Uterus (tissue), 4 donors: Measurements from ENCODE around the gene IGFBP3. TPM values are rescaled to one million over a fixed set of nuclear protein-coding genes. Genes with fewer than 3 reads are reported as not detected.

Experiments
- DNase-seq, 2 donors: peaks; one replicate each; pipeline ENCODE4 v3.0.0-alpha.2; 2019 to 2020
- H3K27ac ChIP-seq, 2 donors: fragments of 200-600 bp; sonication (generic); 1 replicate in 1 of 2; 2 replicates in 1 of 2; pipeline ENCODE4 v1.5.1; 2016 to 2018
- H3K27me3 ChIP-seq, 2 donors: fragments of 200-600 bp; sonication (generic); one replicate each; pipeline ENCODE4 v1.5.1; 2018 to 2019; ENCODE audit warnings: control low read depth in 1 of 2
- H3K36me3 ChIP-seq, 2 donors: fragments of 200-600 bp; sonication (generic); one replicate each; pipeline ENCODE4 v1.5.1; 2019; ENCODE audit warnings: control low read depth in 1 of 2
- H3K4me1 ChIP-seq, 2 donors: fragments of 200-600 bp; sonication (generic); one replicate each; pipeline ENCODE4 v1.5.1; 2018 to 2019; ENCODE audit warnings: control low read depth in 1 of 2
- H3K4me3 ChIP-seq, 2 donors: fragments of 200-600 bp; sonication (generic); 1 replicate in 1 of 2; 2 replicates in 1 of 2; pipeline ENCODE4 v1.5.1; 2018 to 2019; ENCODE audit warnings: mild to moderate bottlenecking in 1 of 2
- H3K9me3 ChIP-seq, 2 donors: fragments of 200-600 bp; sonication (generic); one replicate each; pipeline ENCODE4 v1.5.1; 2019; ENCODE audit warnings: control low read depth in 1 of 2
- CTCF ChIP-seq, 4 experiments: fragments of 200-600 bp in 2 of 4; fragments of 450-650 bp in 2 of 4; sonication (generic) in 2 of 4; IDR thresholded peaks; one replicate each; pipeline ENCODE4 v1.5.1; 2016 to 2019; ENCODE audit warnings: antibody characterized with exemption in 4 of 4, mild to moderate bottlenecking in 2 of 4, moderate library complexity in 1 of 4
- POLR2A ChIP-seq, 2 donors: fragments of 450-650 bp; IDR thresholded peaks; one replicate each; pipeline ENCODE4 v1.6.1; 2016; ENCODE audit warnings: antibody characterized with exemption in 2 of 2, mild to moderate bottlenecking in 1 of 2, moderate library complexity in 1 of 2
- intact Hi-C: fragments of 100-400 bp; cut with DNase I; formaldehyde crosslinking; loops from one replicate; pipeline ENCODE4 v1.15.1; 2023; ENCODE audit warnings: low total_unique reads
- total RNA-seq, 4 donors: library from RNA; depleted of rRNA in 3 of 4; stranded (reverse); fragments of >200 nt in 3 of 4; gene quantifications; one replicate each; pipeline versions ENCODE4 v1.1.0 to v1.2.4, GENCODE V29; 2014 to 2023
- donor health status: DM: yes; HTN: yes; CAD: no.

Gene IGFBP3
- total RNA-seq, 4 donors from 2014 or later: 202 to 345 (median 319) TPM

GRCh38 chr7:45915606-45916005 is 5.5 kb downstream of the IGFBP3 start:
- Histone ChIP-seq H3K27ac (no peak overlapping the region), H3K9me3 (no peaks in the 10 kb centered on the region), H3K4me3 (no peak overlapping the region), H3K4me1 (peaks cover 0 to 4% of the 10 kb centered on the region in 2 donors), H3K27me3 (no peaks in the 10 kb centered on the region), H3K36me3 (no peaks in the 10 kb centered on the region)
- no peak for TF ChIP-seq CTCF (IDR thresholded peaks at IDR 0.05)
- no peak for TF ChIP-seq POLR2A (IDR thresholded peaks at IDR 0.05)
- intact Hi-C loops: loop anchor here (5.0 to 10.0 kb wide), 3 partner anchors 1187 to 1899 kb away; no protein-coding TSS in a partner anchor
- DNase-seq: no peak

GRCh38 chr7:45914911-45915310 is 6.2 kb downstream of the IGFBP3 start:
- Histone ChIP-seq H3K4me1 (peaks cover 0 to 4% of the 10 kb centered on the region in 2 donors), H3K4me3 (no peak overlapping the region), H3K9me3 (no peaks in the 10 kb centered on the region), H3K27me3 (no peaks in the 10 kb centered on the region), H3K27ac (no peak overlapping the region), H3K36me3 (no peaks in the 10 kb centered on the region)
- no peak for DNase-seq
- TF ChIP-seq CTCF (IDR thresholded peaks at IDR 0.05) (no peak), POLR2A (IDR thresholded peaks at IDR 0.05) (no peak)
- intact Hi-C loops: loop anchor here (5.0 to 10.0 kb wide), 3 partner anchors 1187 to 1900 kb away; no protein-coding TSS in a partner anchor

- intact Hi-C loops: loop anchor here (10.0 kb wide), 2 partner anchors 1342 to 1902 kb away; no protein-coding TSS in a partner anchor
- TF ChIP-seq CTCF (IDR thresholded peaks at IDR 0.05) (no peak), POLR2A (IDR thresholded peaks at IDR 0.05) (no peak)
Measured at GRCh38 chr7:45912972-45913371, 8.1 kb downstream of the IGFBP3 start.

GRCh38 chr7:45911311-45911710 is 9.8 kb downstream of the IGFBP3 start:
- intact Hi-C loops: loop anchor here (10.0 kb wide), 2 partner anchors 1343 to 1903 kb away; no protein-coding TSS in a partner anchor
- no peak for DNase-seq
- TF ChIP-seq CTCF (IDR thresholded peaks at IDR 0.05) (no peak), POLR2A (IDR thresholded peaks at IDR 0.05) (no peak)

More at GRCh38 chr7:45912972-45913371, 8.1 kb downstream of the IGFBP3 start:
- Histone ChIP-seq H3K36me3 (no peaks in the 10 kb centered on the region), H3K4me3 (no peak overlapping the region), H3K9me3 (no peaks in the 10 kb centered on the region), H3K4me1 (peaks cover 0 to 4% of the 10 kb centered on the region in 2 donors), H3K27ac (no peak overlapping the region), H3K27me3 (no peaks in the 10 kb centered on the region)
- DNase-seq: no peak

GRCh38 chr7:45910855-45911254 is 10.2 kb downstream of the IGFBP3 start:
- H3K27me3 ChIP-seq: no peaks in the 10 kb centered on the region
- no peak overlapping the region for H3K27ac ChIP-seq
- intact Hi-C loops: loop anchor here (10.0 kb wide), 2 partner anchors 1344 to 1904 kb away; no protein-coding TSS in a partner anchor
- H3K4me3 ChIP-seq: no peak overlapping the region
- H3K4me1 ChIP-seq: no peaks in the 10 kb centered on the region
- no peaks in the 10 kb centered on the region for H3K36me3 ChIP-seq
- TF ChIP-seq CTCF (IDR thresholded peaks at IDR 0.05): no peak
- no peak for TF ChIP-seq POLR2A (IDR thresholded peaks at IDR 0.05)
- no peak for DNase-seq
- H3K9me3 ChIP-seq: no peaks in the 10 kb centered on the region

More at GRCh38 chr7:45911311-45911710, 9.8 kb downstream of the IGFBP3 start:
- Histone ChIP-seq H3K27me3 (no peaks in the 10 kb centered on the region), H3K9me3 (no peaks in the 10 kb centered on the region), H3K27ac (no peak overlapping the region), H3K4me1 (no peaks in the 10 kb centered on the region), H3K36me3 (no peaks in the 10 kb centered on the region), H3K4me3 (no peak overlapping the region)
